Gastroesophageal sphincter (tissue), 4 donors: ENCODE measurements around the gene BST1. TPM values are rescaled to one million over a fixed set of nuclear protein-coding genes. Genes with fewer than 3 reads are reported as not detected.
A peak's percentile ranks its signal among the peaks of the same experiment; 100 is the strongest.

Experiments used
- ATAC-seq: fragments of 150-250 bp; one replicate; pipeline ENCODE4 v1.9.1; 2016; ENCODE audit warnings: mild to moderate bottlenecking, moderate library complexity
- H3K27ac ChIP-seq, 4 donors: fragments of 200-600 bp; sonication (generic) in 3 of 4; 1 replicate in 3 of 4; 2 replicates in 1 of 4; pipeline ENCODE4 v1.5.1; 2016 to 2019
- H3K27me3 ChIP-seq: fragments of 200-600 bp; sonication (generic); one replicate; pipeline ENCODE4 v1.5.1; 2019
- H3K36me3 ChIP-seq, 2 donors: fragments of 200-600 bp; sonication (generic); one replicate each; pipeline ENCODE4 v1.5.1; 2019; ENCODE audit warnings: control low read depth in 1 of 2
- H3K4me1 ChIP-seq, 3 donors: fragments of 200-600 bp; sonication (generic); 1 replicate in 2 of 3; 2 replicates in 1 of 3; pipeline ENCODE4 v1.5.1; 2016 to 2019; ENCODE audit warnings: control low read depth in 2 of 3
- H3K4me3 ChIP-seq, 2 donors: fragments of 200-600 bp; sonication (generic); one replicate each; pipeline ENCODE4 v1.5.1; 2019; ENCODE audit warnings: mild to moderate bottlenecking in 1 of 2, moderate library complexity in 1 of 2
- H3K9me3 ChIP-seq, 3 donors: fragments of 200-600 bp; sonication (generic); one replicate each; pipeline ENCODE4 v1.5.1; 2017 to 2019; ENCODE audit warnings: control low read depth in 2 of 3
- CTCF ChIP-seq, 4 experiments: fragments of 200-600 bp in 2 of 4; fragments of 450-650 bp in 2 of 4; sonication (generic) in 1 of 4; IDR thresholded peaks; one replicate each; pipeline ENCODE4 v1.5.1; 2017 to 2019; ENCODE audit warnings: antibody characterized with exemption in 4 of 4, mild to moderate bottlenecking in 2 of 4, moderate library complexity in 2 of 4
- EP300 ChIP-seq: sonication (generic); formaldehyde crosslinking; IDR thresholded peaks from one replicate; pipeline ENCODE4 v1.6.1; 2017; ENCODE audit warnings: antibody characterized with exemption, mild to moderate bottlenecking
- POLR2A ChIP-seq, 2 donors: fragments of 450-650 bp; IDR thresholded peaks; one replicate each; pipeline ENCODE4 v1.6.1; 2017; ENCODE audit warnings: antibody characterized with exemption in 2 of 2, mild to moderate bottlenecking in 2 of 2, moderate library complexity in 1 of 2
- POLR2AphosphoS5 ChIP-seq: sonication (generic); formaldehyde crosslinking; IDR thresholded peaks from one replicate; pipeline ENCODE4 v1.6.1; 2017; ENCODE audit warnings: antibody characterized with exemption
- WGBS, 2 donors: methylation state at CpG; one replicate each; pipeline ENCODE4 v1.1.5; 2018; ENCODE audit warnings: low coverage in 1 of 2; 5-methylcytosine and 5-hydroxymethylcytosine counted together
- total RNA-seq, 4 donors: library from RNA; depleted of rRNA; stranded (reverse); fragments of >200 nt; gene quantifications; one replicate each; pipeline ENCODE4 v1.1.0, GENCODE V29; 2016

Gene BST1
- total RNA-seq, 4 donors from 2014 or later: 0.62 to 9.3 (median 3.3) TPM

DNA sequence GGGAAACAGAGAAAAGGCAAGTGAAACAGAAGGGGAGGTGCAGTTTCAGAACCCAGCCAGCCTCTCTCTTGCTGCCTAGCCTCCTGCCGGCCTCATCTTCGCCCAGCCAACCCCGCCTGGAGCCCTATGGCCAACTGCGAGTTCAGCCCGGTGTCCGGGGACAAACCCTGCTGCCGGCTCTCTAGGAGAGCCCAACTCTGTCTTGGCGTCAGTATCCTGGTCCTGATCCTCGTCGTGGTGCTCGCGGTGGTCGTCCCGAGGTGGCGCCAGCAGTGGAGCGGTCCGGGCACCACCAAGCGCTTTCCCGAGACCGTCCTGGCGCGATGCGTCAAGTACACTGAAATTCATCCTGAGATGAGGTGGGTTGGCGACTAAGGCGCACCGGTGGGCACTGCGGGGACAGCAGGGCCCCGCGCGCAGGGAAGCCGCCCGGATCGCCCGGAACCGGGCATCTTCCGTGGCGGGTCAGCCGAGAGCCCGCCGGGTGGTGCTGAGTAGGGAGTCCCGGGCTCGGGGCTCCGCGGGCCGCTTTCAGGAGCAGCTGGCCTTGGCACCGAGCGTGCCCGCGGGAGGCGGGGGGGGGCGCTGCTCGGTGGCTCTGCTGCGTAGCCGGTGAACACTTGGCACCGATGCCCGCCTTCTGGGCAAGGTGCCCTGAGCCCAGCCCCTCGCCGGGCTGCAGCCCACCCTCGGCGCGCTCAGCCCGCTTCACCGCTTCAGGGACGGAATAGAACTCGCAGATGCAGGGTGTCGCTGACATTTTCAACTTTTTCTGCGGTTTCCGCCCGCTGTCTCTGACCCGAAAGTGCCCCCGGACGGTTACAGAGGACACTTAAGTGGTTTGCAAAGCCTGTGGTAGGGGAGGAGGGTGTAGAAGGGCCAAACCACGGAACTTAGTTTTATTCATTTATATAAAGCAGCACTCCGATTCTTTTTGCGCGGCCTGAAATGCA lies 75.7 kb downstream of the BST1 start, which contains the start of gene CD38:
Gene CD38 (plus strand): TSS at position 40 of the 953 bp plus-strand sequence. CDS start 87 bp downstream, at position 127.
- no peaks in the 10 kb centered on the region for H3K36me3 ChIP-seq
- H3K4me1 ChIP-seq: peaks cover 0 to 24% (median 5%) of the 10 kb centered on the region in 3 donors
- TF ChIP-seq POLR2A (IDR thresholded peaks at IDR 0.05): no peak
- no peak for TF ChIP-seq POLR2AphosphoS5
- TF ChIP-seq CTCF (IDR thresholded peaks at IDR 0.05): no peak
- no peak for TF ChIP-seq EP300
- H3K4me3 ChIP-seq: peak within 1 kb of the TSS; percentile 49 to 64
- peak; percentile 43 for ATAC-seq
- no peaks in the 10 kb centered on the region for H3K27me3 ChIP-seq
- 5% methylated on average over 9 to 15 of the region's 76 CpGs for WGBS, 2 donors
- no peaks in the 10 kb centered on the region for H3K9me3 ChIP-seq
- peak within 1 kb of the TSS in 2 of 4 donors; percentile 58 to 76 for H3K27ac ChIP-seq

DNA sequence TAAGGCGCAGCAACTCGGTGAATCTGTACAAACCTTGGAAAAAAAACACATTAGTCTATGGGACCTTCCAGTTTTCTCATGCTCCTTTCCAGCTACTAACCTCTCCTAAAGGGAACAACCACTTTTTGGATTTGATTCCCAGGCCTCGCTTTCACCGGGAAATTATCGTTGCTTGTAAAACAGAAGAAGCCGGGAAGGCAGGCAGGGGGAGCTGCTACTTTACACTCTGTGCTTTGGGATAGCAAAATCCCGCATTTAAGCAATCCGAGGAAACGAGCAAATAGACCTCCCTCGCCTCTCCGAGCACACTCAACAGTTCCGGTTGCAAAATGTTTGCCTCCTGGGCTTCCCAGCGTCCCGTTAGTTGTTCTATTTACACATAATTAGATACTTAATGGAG lies 76.4 kb downstream of the BST1 start:
- Histone ChIP-seq H3K4me3 (peak overlapping the region; percentile 49 to 64), H3K27me3 (no peaks in the 10 kb centered on the region), H3K9me3 (no peaks in the 10 kb centered on the region), H3K36me3 (no peaks in the 10 kb centered on the region), H3K27ac (peak overlapping the region in 2 of 4 donors; percentile 58 to 76), H3K4me1 (peaks cover 0 to 24% (median 5%) of the 10 kb centered on the region in 3 donors)
- WGBS, 2 donors: 0 to 1% methylated on average over 14 of the region's 14 CpGs
- ATAC-seq: peak; percentile 74
- TF ChIP-seq CTCF (IDR thresholded peaks at IDR 0.05) (peak in 3 of 4 experiments; percentile 15 to 65 (median 25)), POLR2AphosphoS5 (peak; percentile 34), POLR2A (IDR thresholded peaks at IDR 0.05) (no peak)

GRCh38 chr4:15779809-15780208 lies 76.9 kb downstream of the BST1 start:
- peak overlapping the region in 2 of 4 donors; percentile 58 to 76 for H3K27ac ChIP-seq
- peaks cover 0 to 24% (median 5%) of the 10 kb centered on the region in 3 donors for H3K4me1 ChIP-seq
- no peaks in the 10 kb centered on the region for H3K36me3 ChIP-seq
- no peak for ATAC-seq
- H3K27me3 ChIP-seq: no peaks in the 10 kb centered on the region
- H3K9me3 ChIP-seq: no peaks in the 10 kb centered on the region
- peak overlapping the region in 1 of 2 donors; percentile 64 for H3K4me3 ChIP-seq
- no peak for TF ChIP-seq POLR2AphosphoS5
- no peak for TF ChIP-seq CTCF (IDR thresholded peaks at IDR 0.05)
- no peak for TF ChIP-seq POLR2A (IDR thresholded peaks at IDR 0.05)
- TF ChIP-seq EP300: no peak
- 94 to 100% methylated on average over 1 of the region's 1 CpG for WGBS, 2 donors

- Histone ChIP-seq H3K4me1 (peaks cover 0 to 24% (median 5%) of the 10 kb centered on the region in 3 donors), H3K27me3 (peaks cover under 1% of the 10 kb centered on the region), H3K36me3 (no peaks in the 10 kb centered on the region), H3K9me3 (no peaks in the 10 kb centered on the region), H3K27ac (no peak overlapping the region), H3K4me3 (no peak overlapping the region)
- ATAC-seq: no peak
- WGBS, 2 donors: 77 to 88% methylated on average over 4 of the region's 6 CpGs
- TF ChIP-seq CTCF (IDR thresholded peaks at IDR 0.05): no peak
- TF ChIP-seq POLR2A (IDR thresholded peaks at IDR 0.05): no peak
- TF ChIP-seq EP300: no peak
- no peak for TF ChIP-seq POLR2AphosphoS5
Measured at GRCh38 chr4:15781427-15782095, 78.7 kb downstream of the BST1 start.

Other genes starting within 250 kb of the BST1 start
- gene CC2D2A, start 233.2 kb upstream of the BST1 start, total RNA-seq: 10 to 100 TPM; 31.8 to 80.5 (median 58.0) TPM
- 100 to 1,000 TPM in 3 of 4 donors, 10 to 100 TPM in 1; 95.9 to 191 (median 159) TPM for gene FBXL5, start 47.7 kb upstream of the BST1 start, total RNA-seq
- gene FAM200B, start 21.2 kb upstream of the BST1 start, total RNA-seq: 10 to 100 TPM; 54.1 to 97.4 (median 72.7) TPM
- gene CD38, start 75.3 kb downstream of the BST1 start, total RNA-seq: 1 to 10 TPM; 1.0 to 5.8 (median 2.4) TPM
- gene FGFBP1, start 235.7 kb downstream of the BST1 start, total RNA-seq: 10 to 100 TPM in 1 of 4 donors, 1 to 10 TPM in 1, under 1 TPM in 2; 0.27 to 19.2 (median 0.97) TPM